ENCODE results near the gene NCEH1.
A peak's percentile ranks its signal among the peaks of the same experiment; 100 is the strongest.

The NCEH1 gene

GRCh38 chr3:172711454-172711795 is 558 bp upstream of the NCEH1 start:
- Histone ChIP-seq H4K8ac (ENCODE audit: low read depth, low read length) (peak overlapping the region; percentile 50), H3K27me3 (ENCODE audit: insufficient read depth, low read length) (no peaks in the 10 kb centered on the region), H3K4me3 (ENCODE audit: low read depth, low read length) (no peak overlapping the region), H2AK5ac (ENCODE audit: low read length) (no peak overlapping the region), H3K36me3 (ENCODE audit: control insufficient read depth in 1 of 2, insufficient read depth in 2 of 2, low read length in 2 of 2) (no peaks in the 10 kb centered on the region), H3K79me1 (ENCODE audit: low read length) (peaks cover 2% of the 10 kb centered on the region), H2BK5ac (ENCODE audit: low read depth, low read length, poor library complexity) (no peak overlapping the region), H3K9ac (ENCODE audit: low read length) (no peak overlapping the region), H4K91ac (ENCODE audit: low read depth, low read length) (no peak overlapping the region), H3K4me1 (ENCODE audit: control insufficient read depth in 1 of 2, insufficient read depth in 2 of 2, low read length in 2 of 2) (peaks cover 2 to 4% of the 10 kb centered on the region in 2 experiments), H3K4me2 (ENCODE audit: low read length) (peak overlapping the region; percentile 89), H2BK12ac (ENCODE audit: low read length) (peak overlapping the region; percentile 59), H3K79me2 (ENCODE audit: control insufficient read depth, insufficient read depth, low read length, poor library complexity) (no peaks in the 10 kb centered on the region), H3K23ac (ENCODE audit: low read length) (no peak overlapping the region), H2BK120ac (ENCODE audit: insufficient read depth, low read length, poor library complexity) (no peak overlapping the region), H3K27ac (ENCODE audit: low read depth, low read length) (no peak overlapping the region), H3K4ac (ENCODE audit: low read depth, low read length) (no peak overlapping the region), H3K14ac (ENCODE audit: low read length) (no peak overlapping the region), H2AFZ (ENCODE audit: insufficient read depth, low read length, poor library complexity) (peak overlapping the region; percentile 70), H4K12ac (ENCODE audit: low read depth, low read length) (no peak overlapping the region), H3K9me3 (ENCODE audit: insufficient read depth, low read depth, low read length) (no peaks in the 10 kb centered on the region), H3K18ac (ENCODE audit: low read length) (no peak overlapping the region)
- WGBS (ENCODE audit: extremely low coverage, insufficient coverage, insufficient read length): no CpG with 5 or more reads among the region's 2 CpGs
- peak; percentile 16 to 71 for DNase-seq

GRCh38 chr3:172709774-172710663 is 848 bp downstream of the NCEH1 start:
- Histone ChIP-seq H3K4me1 (ENCODE audit: control insufficient read depth in 1 of 2, insufficient read depth in 2 of 2, low read length in 2 of 2) (peaks cover 2 to 4% of the 10 kb centered on the region in 2 experiments), H2AK5ac (ENCODE audit: low read length) (no peak overlapping the region)
- no CpG with 5 or more reads among the region's 17 CpGs for WGBS (ENCODE audit: extremely low coverage, insufficient coverage, insufficient read length)

GRCh38 chr3:172708921-172709773 is 1.7 kb downstream of the NCEH1 start:
- Histone ChIP-seq H3K79me2 (ENCODE audit: control insufficient read depth, insufficient read depth, low read length, poor library complexity) (no peaks in the 10 kb centered on the region), H3K9me3 (ENCODE audit: insufficient read depth, low read depth, low read length) (no peaks in the 10 kb centered on the region), H3K4me2 (ENCODE audit: low read length) (no peak overlapping the region), H3K27ac (ENCODE audit: low read depth, low read length) (no peak overlapping the region), H3K23ac (ENCODE audit: low read length) (no peak overlapping the region), H3K79me1 (ENCODE audit: low read length) (peaks cover 2% of the 10 kb centered on the region), H3K18ac (ENCODE audit: low read length) (no peak overlapping the region), H3K4me3 (ENCODE audit: low read depth, low read length) (no peak overlapping the region), H2AK5ac (ENCODE audit: low read length) (no peak overlapping the region), H3K27me3 (ENCODE audit: insufficient read depth, low read length) (no peaks in the 10 kb centered on the region), H2BK12ac (ENCODE audit: low read length) (no peak overlapping the region), H2AFZ (ENCODE audit: insufficient read depth, low read length, poor library complexity) (no peak overlapping the region), H2BK120ac (ENCODE audit: insufficient read depth, low read length, poor library complexity) (no peak overlapping the region), H3K9ac (ENCODE audit: low read length) (no peak overlapping the region), H4K8ac (ENCODE audit: low read depth, low read length) (no peak overlapping the region), H3K14ac (ENCODE audit: low read length) (no peak overlapping the region), H4K12ac (ENCODE audit: low read depth, low read length) (no peak overlapping the region), H4K91ac (ENCODE audit: low read depth, low read length) (no peak overlapping the region), H3K4ac (ENCODE audit: low read depth, low read length) (no peak overlapping the region), H3K36me3 (ENCODE audit: control insufficient read depth in 1 of 2, insufficient read depth in 2 of 2, low read length in 2 of 2) (no peaks in the 10 kb centered on the region), H2BK5ac (ENCODE audit: low read depth, low read length, poor library complexity) (no peak overlapping the region), H3K4me1 (ENCODE audit: control insufficient read depth in 1 of 2, insufficient read depth in 2 of 2, low read length in 2 of 2) (peaks cover 2 to 4% of the 10 kb centered on the region in 2 experiments)
- whole genome bisulfite sequencing (ENCODE audit: extremely low coverage, insufficient coverage, insufficient read length): no CpG with 5 or more reads among the region's 2 CpGs
- peak in 1 of 2 donors; percentile 54 for DNase-seq

More at GRCh38 chr3:172709774-172710663, 848 bp downstream of the NCEH1 start:
- Histone ChIP-seq H3K18ac (ENCODE audit: low read length) (no peak overlapping the region), H4K12ac (ENCODE audit: low read depth, low read length) (no peak overlapping the region), H2BK120ac (ENCODE audit: insufficient read depth, low read length, poor library complexity) (no peak overlapping the region), H4K8ac (ENCODE audit: low read depth, low read length) (peak overlapping the region; percentile 71), H3K27me3 (ENCODE audit: insufficient read depth, low read length) (no peaks in the 10 kb centered on the region), H3K27ac (ENCODE audit: low read depth, low read length) (no peak overlapping the region), H3K79me2 (ENCODE audit: control insufficient read depth, insufficient read depth, low read length, poor library complexity) (no peaks in the 10 kb centered on the region), H3K36me3 (ENCODE audit: control insufficient read depth in 1 of 2, insufficient read depth in 2 of 2, low read length in 2 of 2) (no peaks in the 10 kb centered on the region), H2AFZ (ENCODE audit: insufficient read depth, low read length, poor library complexity) (peak overlapping the region; percentile 51), H2BK12ac (ENCODE audit: low read length) (no peak overlapping the region), H3K9me3 (ENCODE audit: insufficient read depth, low read depth, low read length) (no peaks in the 10 kb centered on the region), H3K4me2 (ENCODE audit: low read length) (peak overlapping the region; percentile 89), H3K79me1 (ENCODE audit: low read length) (peaks cover 2% of the 10 kb centered on the region), H4K91ac (ENCODE audit: low read depth, low read length) (no peak overlapping the region), H3K4me3 (ENCODE audit: low read depth, low read length) (peak overlapping the region; percentile 83), H3K4ac (ENCODE audit: low read depth, low read length) (no peak overlapping the region), H2BK5ac (ENCODE audit: low read depth, low read length, poor library complexity) (no peak overlapping the region), H3K9ac (ENCODE audit: low read length) (no peak overlapping the region), H3K23ac (ENCODE audit: low read length) (no peak overlapping the region), H3K14ac (ENCODE audit: low read length) (no peak overlapping the region)
- peak; percentile 80 to 87 for DNase-seq

- Histone ChIP-seq H2BK120ac (ENCODE audit: insufficient read depth, low read length, poor library complexity) (no peak overlapping the region), H2BK5ac (ENCODE audit: low read depth, low read length, poor library complexity) (no peak overlapping the region), H3K79me2 (ENCODE audit: control insufficient read depth, insufficient read depth, low read length, poor library complexity) (no peaks in the 10 kb centered on the region), H2BK12ac (ENCODE audit: low read length) (no peak overlapping the region), H4K12ac (ENCODE audit: low read depth, low read length) (no peak overlapping the region), H3K79me1 (ENCODE audit: low read length) (peaks cover 2% of the 10 kb centered on the region), H3K36me3 (ENCODE audit: control insufficient read depth in 1 of 2, insufficient read depth in 2 of 2, low read length in 2 of 2) (no peaks in the 10 kb centered on the region), H4K91ac (ENCODE audit: low read depth, low read length) (no peak overlapping the region), H3K9ac (ENCODE audit: low read length) (no peak overlapping the region), H3K4me2 (ENCODE audit: low read length) (no peak overlapping the region), H3K9me3 (ENCODE audit: insufficient read depth, low read depth, low read length) (no peaks in the 10 kb centered on the region), H4K8ac (ENCODE audit: low read depth, low read length) (no peak overlapping the region), H3K27ac (ENCODE audit: low read depth, low read length) (no peak overlapping the region), H3K4me3 (ENCODE audit: low read depth, low read length) (no peak overlapping the region), H3K14ac (ENCODE audit: low read length) (no peak overlapping the region), H3K27me3 (ENCODE audit: insufficient read depth, low read length) (no peaks in the 10 kb centered on the region), H2AK5ac (ENCODE audit: low read length) (no peak overlapping the region), H3K4ac (ENCODE audit: low read depth, low read length) (no peak overlapping the region), H2AFZ (ENCODE audit: insufficient read depth, low read length, poor library complexity) (no peak overlapping the region), H3K23ac (ENCODE audit: low read length) (no peak overlapping the region), H3K4me1 (ENCODE audit: control insufficient read depth in 1 of 2, insufficient read depth in 2 of 2, low read length in 2 of 2) (peaks cover 2 to 4% of the 10 kb centered on the region in 2 experiments), H3K18ac (ENCODE audit: low read length) (no peak overlapping the region)
- WGBS (ENCODE audit: extremely low coverage, insufficient coverage, insufficient read length): no CpG with 5 or more reads among the region's 1 CpG
- DNase-seq: peak in 1 of 2 donors; percentile 74
Observed at GRCh38 chr3:172707967-172708366, 2.9 kb downstream of the NCEH1 start.
